NK-92 (cell line): Measurements from ENCODE around the gene ISL2.

Experiments used
- DNase-seq: peaks from one replicate; lab custom pipeline; 2025; ENCODE audit not compliant: unreplicated experiment; lab: John Stamatoyannopoulos, UW

ISL2 gene

GRCh38 chr15:76368122-76368621 is 31.6 kb downstream of the ISL2 start:
- no peak for DNase-seq

DNA sequence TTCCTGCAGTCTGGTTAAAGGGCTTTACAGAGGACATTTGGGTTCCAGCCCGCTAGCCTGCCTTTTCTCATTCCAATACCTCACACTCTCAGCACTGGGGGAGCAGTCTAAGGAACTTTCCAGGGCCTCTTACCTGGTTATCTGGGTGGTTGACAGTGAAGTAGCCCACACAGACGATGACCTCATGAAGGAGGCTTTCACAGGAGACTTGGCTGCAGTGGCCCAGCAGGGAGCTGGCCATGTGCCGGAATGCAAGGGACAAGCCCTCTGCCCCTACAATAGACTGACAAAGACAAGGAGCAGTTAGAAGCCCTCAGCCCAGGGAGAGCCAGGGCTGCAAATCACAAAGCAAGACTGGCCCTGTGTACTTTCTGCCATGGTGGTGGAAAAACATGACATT is 39.5 kb downstream of the ISL2 start:
- DNase-seq: no peak

DNA sequence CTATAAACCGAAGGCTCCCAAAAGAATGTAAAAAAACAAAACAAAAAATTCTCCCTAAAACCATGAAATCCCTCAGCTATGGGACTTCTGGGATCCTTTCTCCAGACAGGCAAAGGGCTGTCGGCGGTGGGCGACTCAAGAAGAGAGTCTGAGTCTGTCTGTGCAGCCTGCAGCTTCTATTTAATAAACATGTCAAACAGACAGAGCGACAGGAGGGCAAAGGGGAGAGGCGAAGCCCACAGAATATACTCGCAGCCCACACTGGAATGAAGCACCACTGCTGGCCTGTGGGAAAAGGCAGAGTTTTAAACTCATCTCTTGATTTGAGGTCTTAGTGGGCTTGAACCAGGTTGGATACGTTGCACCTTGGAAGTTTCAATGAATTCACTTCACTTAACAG is 40.2 kb downstream of the ISL2 start:
- no peak for DNase-seq

DNA sequence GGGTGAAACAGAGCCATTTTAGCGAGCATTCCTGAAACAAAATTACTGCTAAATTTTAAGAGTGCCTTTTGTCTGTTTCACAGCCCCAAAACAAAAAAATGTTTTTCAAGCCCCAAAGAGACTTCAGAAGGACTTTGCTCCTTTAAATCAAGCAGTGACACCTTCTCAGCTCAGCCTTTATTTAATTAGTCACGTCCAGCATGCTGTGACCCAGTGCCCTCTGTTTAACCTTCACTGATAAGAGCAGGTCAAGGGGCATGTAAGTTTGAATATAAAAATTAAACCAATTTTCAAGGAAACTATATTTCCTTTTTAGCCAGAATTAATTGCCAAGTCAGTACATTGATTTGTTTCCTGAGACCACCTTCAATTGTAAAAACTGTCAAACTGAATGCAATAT is 40.6 kb downstream of the ISL2 start:
- DNase-seq: no peak

- DNase-seq: no peak
These were observed 41.2 kb downstream of the ISL2 start for GRCh38 chr15:76377751-76378150.

DNA sequence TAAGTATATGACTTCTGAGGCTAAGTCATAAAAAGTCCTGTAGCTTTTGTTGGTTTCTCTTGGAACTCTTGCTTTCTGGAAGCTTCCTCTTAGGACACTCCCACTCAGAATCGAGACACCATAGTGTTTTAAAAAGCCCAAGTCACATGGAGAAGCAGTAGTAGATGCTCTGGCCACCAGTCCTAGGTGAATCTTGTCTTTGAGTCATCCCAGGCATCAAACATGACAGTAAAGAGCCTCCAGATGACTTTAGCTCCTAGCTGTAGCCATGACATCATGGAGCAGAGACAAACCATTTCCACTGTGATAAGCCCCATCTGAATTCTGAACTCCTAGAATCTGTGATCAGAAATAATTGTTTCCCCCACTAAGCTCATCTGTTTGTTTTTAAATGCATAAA is 42.1 kb downstream of the ISL2 start:
- no peak for DNase-seq

GRCh38 chr15:76380249-76380648 is 43.7 kb downstream of the ISL2 start:
- no peak for DNase-seq

DNA sequence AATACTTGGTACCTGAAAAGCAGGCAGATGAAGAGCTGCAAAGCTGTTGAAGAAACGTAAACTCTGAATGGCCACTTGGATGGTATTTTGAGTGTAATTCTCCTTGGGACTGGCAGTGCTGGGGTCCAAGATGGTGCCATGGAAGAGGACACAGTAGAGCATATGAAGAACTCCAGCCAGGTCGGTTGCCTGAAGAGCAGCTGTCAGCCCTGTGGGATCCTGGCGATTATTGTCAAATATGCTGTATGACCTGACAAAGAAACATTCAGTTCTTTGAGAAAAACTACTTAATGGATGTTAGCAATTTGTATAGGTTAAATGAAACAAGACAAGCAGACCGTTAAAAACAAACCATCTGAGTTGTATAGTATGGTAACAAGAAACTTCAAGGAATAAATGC is 44.8 kb downstream of the ISL2 start:
- DNase-seq: no peak

DNA sequence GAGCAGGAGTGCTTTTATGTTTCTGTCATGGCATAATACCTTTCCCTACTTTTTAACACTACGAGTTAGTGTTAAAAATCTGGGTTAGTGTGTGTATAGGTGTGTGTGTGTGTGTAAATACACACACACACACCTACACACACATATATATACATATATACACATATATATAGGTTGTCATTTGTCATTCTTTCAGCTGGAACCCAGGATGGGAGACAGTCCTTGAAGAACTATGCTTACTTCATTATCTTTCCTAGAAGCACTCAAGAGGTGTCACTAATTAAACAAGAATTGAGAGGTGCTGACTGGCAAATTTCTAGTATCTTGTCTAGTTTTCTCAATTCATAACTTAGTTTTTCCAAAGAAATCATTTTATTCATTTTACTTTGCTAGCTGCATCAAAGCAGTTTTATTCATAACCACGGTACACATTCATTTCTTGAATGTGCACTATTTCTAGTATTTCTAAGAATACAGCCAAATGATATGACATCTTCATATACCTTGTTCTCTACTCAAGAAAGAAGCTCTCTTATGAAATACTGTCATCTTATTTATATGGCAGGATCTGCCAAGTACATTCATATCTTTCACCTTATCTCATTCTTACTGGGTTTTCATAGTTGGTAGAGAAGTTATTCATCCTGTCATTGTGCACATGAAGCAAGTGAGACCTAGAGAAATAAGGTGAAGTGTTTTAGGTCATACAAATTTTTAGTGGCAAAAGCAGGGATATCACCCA is 46.6 kb downstream of the ISL2 start:
- DNase-seq: no peak

GRCh38 chr15:76384409-76384808 is 47.8 kb downstream of the ISL2 start:
- no peak for DNase-seq

DNA sequence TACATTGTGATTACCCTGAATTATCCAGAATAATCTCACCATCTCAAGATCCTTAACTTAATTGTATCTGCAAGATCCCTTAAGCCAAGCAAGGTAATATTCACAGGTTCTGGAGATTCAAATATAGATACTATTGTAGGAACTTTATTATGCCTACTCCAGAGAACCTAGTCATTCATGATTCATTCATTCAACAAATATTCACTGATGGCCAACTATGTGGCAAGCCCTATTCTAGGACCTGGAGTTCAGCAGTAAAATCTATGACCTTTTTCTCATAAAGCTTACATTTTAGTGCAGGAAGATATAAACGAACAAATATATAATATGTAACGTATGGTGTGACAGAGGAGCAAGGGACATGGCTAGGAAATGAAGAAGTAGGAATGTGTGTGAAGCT is 49.6 kb downstream of the ISL2 start:
- no peak for DNase-seq

- no peak for DNase-seq
These were observed 50.4 kb downstream of the ISL2 start for GRCh38 chr15:76386926-76387325.

DNA sequence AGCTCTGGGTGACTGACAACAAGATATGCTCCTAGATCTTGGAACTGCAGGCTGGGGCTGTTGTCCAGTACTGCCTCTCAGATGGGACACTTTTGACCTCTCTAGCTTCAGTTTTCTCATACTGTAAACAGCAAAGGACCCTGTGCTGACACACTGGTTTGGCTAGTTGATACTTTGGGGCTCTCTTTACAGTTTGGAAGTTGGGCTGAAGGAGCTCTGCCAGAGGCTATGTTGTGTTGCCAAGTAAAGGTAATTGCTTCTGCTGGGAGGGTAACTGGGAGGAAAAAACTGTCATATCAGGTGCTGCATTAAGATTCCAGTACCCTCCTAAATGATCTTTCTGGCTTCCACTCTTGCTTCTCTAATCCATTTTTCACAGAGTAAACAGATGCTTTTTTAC is 54.0 kb downstream of the ISL2 start:
- DNase-seq: no peak

DNA sequence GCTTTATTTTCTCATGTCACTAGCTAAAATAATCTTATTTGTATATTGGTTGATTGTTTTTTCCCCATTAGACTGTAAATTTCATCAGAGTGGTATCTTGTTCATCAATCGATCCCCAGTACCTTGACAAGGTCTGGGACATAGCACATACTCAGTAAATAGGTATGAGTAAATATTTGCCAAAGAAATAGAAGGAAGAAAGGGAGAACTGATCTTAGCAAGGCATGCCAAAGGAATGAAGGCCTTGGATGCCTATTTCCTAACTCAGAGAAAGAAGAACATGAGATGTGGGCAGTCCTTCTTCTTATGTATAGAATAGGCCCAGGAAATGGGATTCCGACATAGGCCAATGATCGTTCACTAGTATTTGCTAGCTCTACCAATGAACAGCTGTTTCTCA is 54.7 kb downstream of the ISL2 start:
- no peak for DNase-seq

DNA sequence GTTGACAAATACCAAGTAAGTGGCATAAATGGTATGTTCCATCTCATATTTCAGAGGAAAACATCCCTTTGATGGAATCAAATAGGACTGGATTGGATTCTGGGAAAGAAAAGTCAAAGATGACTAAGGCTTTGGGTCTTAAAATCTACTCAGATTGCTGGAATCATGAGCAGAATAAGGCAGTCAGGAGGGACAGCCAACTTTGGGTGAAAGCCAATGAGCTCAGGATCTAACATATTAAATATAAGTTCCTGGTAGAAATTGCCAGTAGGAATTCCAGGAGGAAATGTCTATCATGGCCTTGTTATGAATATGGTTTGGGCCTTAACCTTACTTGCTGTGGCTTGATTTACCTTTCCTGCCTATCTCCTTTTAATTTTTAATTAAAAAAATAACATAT is 55.3 kb downstream of the ISL2 start:
- no peak for DNase-seq
